ENCODE data around the gene FBLN1. TPM values are rescaled to one million over a fixed set of nuclear protein-coding genes. Genes with fewer than 3 reads are reported as not detected.
A peak's percentile ranks its signal among the peaks of the same experiment; 100 is the strongest.

Gene FBLN1, protein sequence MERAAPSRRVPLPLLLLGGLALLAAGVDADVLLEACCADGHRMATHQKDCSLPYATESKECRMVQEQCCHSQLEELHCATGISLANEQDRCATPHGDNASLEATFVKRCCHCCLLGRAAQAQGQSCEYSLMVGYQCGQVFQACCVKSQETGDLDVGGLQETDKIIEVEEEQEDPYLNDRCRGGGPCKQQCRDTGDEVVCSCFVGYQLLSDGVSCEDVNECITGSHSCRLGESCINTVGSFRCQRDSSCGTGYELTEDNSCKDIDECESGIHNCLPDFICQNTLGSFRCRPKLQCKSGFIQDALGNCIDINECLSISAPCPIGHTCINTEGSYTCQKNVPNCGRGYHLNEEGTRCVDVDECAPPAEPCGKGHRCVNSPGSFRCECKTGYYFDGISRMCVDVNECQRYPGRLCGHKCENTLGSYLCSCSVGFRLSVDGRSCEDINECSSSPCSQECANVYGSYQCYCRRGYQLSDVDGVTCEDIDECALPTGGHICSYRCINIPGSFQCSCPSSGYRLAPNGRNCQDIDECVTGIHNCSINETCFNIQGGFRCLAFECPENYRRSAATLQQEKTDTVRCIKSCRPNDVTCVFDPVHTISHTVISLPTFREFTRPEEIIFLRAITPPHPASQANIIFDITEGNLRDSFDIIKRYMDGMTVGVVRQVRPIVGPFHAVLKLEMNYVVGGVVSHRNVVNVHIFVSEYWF
- 10 to 100 TPM; 48.6 to 92.1 (median 68.9) TPM for total RNA-seq

DNA sequence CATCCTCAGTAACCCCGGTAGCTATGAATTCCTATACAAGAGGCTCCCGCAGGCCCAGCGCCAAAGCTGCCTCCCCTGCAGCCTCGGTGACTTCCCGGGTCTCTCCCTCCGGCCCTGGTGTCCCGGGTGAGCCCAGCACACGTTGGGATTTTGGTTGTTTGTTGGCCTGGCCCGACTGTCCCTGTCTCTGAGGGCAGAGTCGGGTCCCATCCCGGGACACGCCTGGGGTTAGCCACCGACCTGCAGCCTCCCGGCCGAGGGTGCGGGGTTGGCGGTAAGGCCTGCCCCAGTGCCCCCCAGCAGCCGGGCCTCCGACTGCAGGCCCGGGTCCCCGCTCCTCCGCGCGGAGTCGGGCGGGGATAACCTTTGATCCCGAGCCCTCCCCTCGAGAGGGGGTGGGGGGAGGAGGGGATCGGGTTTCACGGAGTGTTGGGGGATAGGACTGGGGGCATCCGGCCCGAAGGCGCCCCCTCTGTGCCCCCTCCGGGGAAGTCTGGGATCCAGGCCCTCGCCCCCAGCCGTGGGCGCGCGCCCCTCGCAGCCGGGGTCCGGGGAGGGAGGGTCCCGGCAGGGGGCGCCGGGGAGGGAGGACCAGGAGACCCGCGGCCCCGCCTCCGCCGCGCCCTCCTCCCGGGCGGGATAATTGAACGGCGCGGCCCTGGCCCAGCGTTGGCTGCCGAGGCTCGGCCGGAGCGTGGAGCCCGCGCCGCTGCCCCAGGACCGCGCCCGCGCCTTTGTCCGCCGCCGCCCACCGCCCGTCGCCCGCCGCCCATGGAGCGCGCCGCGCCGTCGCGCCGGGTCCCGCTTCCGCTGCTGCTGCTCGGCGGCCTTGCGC is at the start of gene FBLN1:
TSS of gene FBLN1 (plus strand) at position 669 of the 835 bp plus-strand sequence. CDS start at position 772, 103 bp downstream.
- Histone ChIP-seq H3K4me1 (peaks cover 6 to 12% (median 10%) of the 10 kb centered on the region in 4 donors), H3K36me3 (no peaks in the 10 kb centered on the region), H3K27me3 (peaks cover 50% of the 10 kb centered on the region), H3K27ac (peak within 1 kb of the TSS; percentile 73 to 82 (median 76)), H3K4me3 (peak within 1 kb of the TSS; percentile 41 to 55 (median 44)), H3K9me3 (no peaks in the 10 kb centered on the region)
- no peak for DNase-seq
- in situ Hi-C loops (cut with MboI; ENCODE audit: low pct_ligation_motif_present in 1 of 4, low pct_unique_long_range_greater_than_20kb in 1 of 4, low sequenced_read_pairs in 3 of 4), result no loop called here
- no peak for TF ChIP-seq POLR2AphosphoS5 (IDR thresholded peaks at IDR 0.05)
- TF ChIP-seq POLR2A (IDR thresholded peaks at IDR 0.05), result no peak
- no peak for TF ChIP-seq EP300 (IDR thresholded peaks at IDR 0.05; ENCODE audit: low read depth)
- TF ChIP-seq, protein P1, sequence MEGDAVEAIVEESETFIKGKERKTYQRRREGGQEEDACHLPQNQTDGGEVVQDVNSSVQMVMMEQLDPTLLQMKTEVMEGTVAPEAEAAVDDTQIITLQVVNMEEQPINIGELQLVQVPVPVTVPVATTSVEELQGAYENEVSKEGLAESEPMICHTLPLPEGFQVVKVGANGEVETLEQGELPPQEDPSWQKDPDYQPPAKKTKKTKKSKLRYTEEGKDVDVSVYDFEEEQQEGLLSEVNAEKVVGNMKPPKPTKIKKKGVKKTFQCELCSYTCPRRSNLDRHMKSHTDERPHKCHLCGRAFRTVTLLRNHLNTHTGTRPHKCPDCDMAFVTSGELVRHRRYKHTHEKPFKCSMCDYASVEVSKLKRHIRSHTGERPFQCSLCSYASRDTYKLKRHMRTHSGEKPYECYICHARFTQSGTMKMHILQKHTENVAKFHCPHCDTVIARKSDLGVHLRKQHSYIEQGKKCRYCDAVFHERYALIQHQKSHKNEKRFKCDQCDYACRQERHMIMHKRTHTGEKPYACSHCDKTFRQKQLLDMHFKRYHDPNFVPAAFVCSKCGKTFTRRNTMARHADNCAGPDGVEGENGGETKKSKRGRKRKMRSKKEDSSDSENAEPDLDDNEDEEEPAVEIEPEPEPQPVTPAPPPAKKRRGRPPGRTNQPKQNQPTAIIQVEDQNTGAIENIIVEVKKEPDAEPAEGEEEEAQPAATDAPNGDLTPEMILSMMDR (IDR thresholded peaks at IDR 0.05), result no peak
- 16% methylated on average over 39 of the region's 89 CpGs; no CpG with 5 or more reads in 1 of the 2 donors for WGBS, 2 donors (ENCODE audit: low coverage in 1 of 2)
- intact Hi-C loops (cut with DNase I; ENCODE audit: low total_unique reads), result no loop called here

DNA sequence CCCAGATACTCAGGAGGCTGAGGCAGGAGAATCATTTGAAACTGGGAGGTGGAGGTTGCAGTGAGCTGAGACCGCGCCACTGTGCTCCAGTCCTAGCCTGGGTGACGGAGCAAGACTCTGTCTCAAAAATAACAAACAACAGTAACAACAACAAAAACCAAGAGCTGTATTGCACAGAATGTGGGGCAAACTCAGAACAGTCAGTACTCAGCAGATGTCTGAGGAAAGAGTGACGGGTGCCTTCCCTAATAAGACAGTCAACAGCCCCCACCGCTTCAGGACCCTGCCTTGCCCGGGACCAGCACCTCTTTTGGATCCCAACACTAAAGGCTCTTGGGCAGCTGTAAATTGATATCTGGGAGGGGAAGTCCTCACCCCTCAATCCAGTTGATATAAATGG is 48.9 kb upstream of the FBLN1 start:
- WGBS, 2 donors (ENCODE audit: low coverage in 1 of 2), result 83% methylated on average over 3 to 6 of the region's 6 CpGs
- no peak overlapping the region for H3K4me3 ChIP-seq
- intact Hi-C loops (cut with DNase I; ENCODE audit: low total_unique reads), result no loop called here
- peaks cover 0 to 5% (median 0%) of the 10 kb centered on the region in 4 donors for H3K4me1 ChIP-seq
- no peaks in the 10 kb centered on the region for H3K27me3 ChIP-seq
- H3K27ac ChIP-seq, result no peak overlapping the region
- H3K36me3 ChIP-seq, result no peaks in the 10 kb centered on the region
- TF ChIP-seq, protein P1 (IDR thresholded peaks at IDR 0.05), result no peak
- TF ChIP-seq POLR2A (IDR thresholded peaks at IDR 0.05) (no peak), POLR2AphosphoS5 (IDR thresholded peaks at IDR 0.05) (no peak), EP300 (IDR thresholded peaks at IDR 0.05; ENCODE audit: low read depth) (no peak)
- H3K9me3 ChIP-seq, result no peaks in the 10 kb centered on the region
- no peak for DNase-seq
- in situ Hi-C loops (cut with MboI; ENCODE audit: low pct_ligation_motif_present in 1 of 4, low pct_unique_long_range_greater_than_20kb in 1 of 4, low sequenced_read_pairs in 3 of 4), result no loop called here

DNA sequence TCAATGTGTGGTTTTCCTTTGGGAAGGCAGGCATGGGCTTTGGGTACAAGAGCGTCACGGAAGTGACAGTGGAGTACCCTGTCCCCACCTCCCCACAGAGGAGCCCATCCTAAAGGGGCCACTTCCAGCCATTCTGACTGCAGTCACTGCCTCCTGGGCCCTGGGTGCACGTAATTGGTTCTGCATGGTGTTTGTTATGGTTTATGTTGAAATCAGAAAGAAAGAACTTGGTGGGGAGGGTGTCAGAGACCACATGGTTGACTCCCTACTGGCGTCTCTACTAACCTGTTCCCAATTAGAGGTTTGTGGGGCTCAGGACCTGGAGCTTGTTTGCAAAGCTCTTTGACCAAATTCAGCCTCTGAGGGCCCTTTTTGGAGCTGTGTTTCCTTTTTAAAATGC is 48.4 kb upstream of the FBLN1 start:
- TF ChIP-seq, protein P1 (IDR thresholded peaks at IDR 0.05), result no peak
- no peak for TF ChIP-seq EP300 (IDR thresholded peaks at IDR 0.05; ENCODE audit: low read depth)
- no peak for TF ChIP-seq POLR2A (IDR thresholded peaks at IDR 0.05)
- TF ChIP-seq POLR2AphosphoS5 (IDR thresholded peaks at IDR 0.05), result no peak
- H3K4me3 ChIP-seq, result no peak overlapping the region
- in situ Hi-C loops (cut with MboI; ENCODE audit: low pct_ligation_motif_present in 1 of 4, low pct_unique_long_range_greater_than_20kb in 1 of 4, low sequenced_read_pairs in 3 of 4), result no loop called here
- H3K27ac ChIP-seq, result no peak overlapping the region
- no peaks in the 10 kb centered on the region for H3K27me3 ChIP-seq
- H3K36me3 ChIP-seq, result no peaks in the 10 kb centered on the region
- 20 to 62% methylated on average over 1 to 4 of the region's 4 CpGs for WGBS, 2 donors (ENCODE audit: low coverage in 1 of 2)
- no peaks in the 10 kb centered on the region for H3K9me3 ChIP-seq
- intact Hi-C loops (cut with DNase I; ENCODE audit: low total_unique reads), result no loop called here
- peaks cover 0 to 5% (median 0%) of the 10 kb centered on the region in 4 donors for H3K4me1 ChIP-seq
- DNase-seq, result no peak

Data from transverse colon (tissue), 4 donors.